SK-N-SH (cell line): Measurements from ENCODE around the gene CLPTM1L. TPM values are rescaled to one million over a fixed set of nuclear protein-coding genes. Genes with fewer than 3 reads are reported as not detected.

Experiments
- CTCF ChIA-PET: fragments of 300-600, 350-600 bp; formaldehyde crosslinking; extraction: SDS; loops from one replicate; lab custom pipeline; 2021; lab: Yijun Ruan, JAX
- POLR2A ChIA-PET: fragments of 350-600 bp; sonication (Branson Sonifier 250); formaldehyde crosslinking; extraction: SDS; loops from one replicate; lab custom pipeline; 2020; ENCODE audit warnings: antibody characterized with exemption, inconsistent platforms; lab: Yijun Ruan, JAX
- DNase-seq: peaks from one replicate; pipeline ENCODE4 v3.0.0; 2012
- H2AFZ ChIP-seq: fragments of 200-600 bp; sonication (generic); 2 replicates; pipeline ENCODE4 v1.8.1; 2016; ENCODE audit warnings: antibody characterized with exemption, mild to moderate bottlenecking, low read depth
- H3F3A ChIP-seq: fragments of 200-600 bp; sonication (generic); replicated peaks from 2 replicates; pipeline ENCODE3; 2016; ENCODE audit warnings: antibody characterized with exemption, mild to moderate bottlenecking; ENCODE audit not compliant: insufficient read depth
- H3K27ac ChIP-seq, 2 experiments: fragments of 200-500 bp in 1 of 2; fragments of 200-600 bp in 1 of 2; sonication (Bioruptor generic) in 1 of 2; sonication (generic), shearing (Covaris generic) in 1 of 2; 2 replicates each; pipeline versions ENCODE4 v1.5.1 to v1.6.1; 2014 to 2016; ENCODE audit warnings: low read depth in 2 of 2, inconsistent platforms in 1 of 2, low read length in 1 of 2, mild to moderate bottlenecking in 1 of 2, mixed read lengths in 1 of 2
- H3K27me3 ChIP-seq: fragments of 200-600 bp; sonication (generic), shearing (Covaris generic); 2 replicates; pipeline ENCODE4 v1.6.1; 2016; ENCODE audit warnings: mixed run types; ENCODE audit not compliant: insufficient read depth
- H3K36me3 ChIP-seq, 2 experiments: fragments of 200-500 bp in 1 of 2; fragments of 200-600 bp in 1 of 2; sonication (Bioruptor generic) in 1 of 2; sonication (generic) in 1 of 2; replicated peaks in 1 of 2; 2 replicates each; pipeline versions ENCODE3 to v1.5.1; 2014 to 2016; ENCODE audit warnings: low read length in 1 of 2, mild to moderate bottlenecking in 1 of 2; ENCODE audit not compliant: insufficient read depth in 2 of 2, control insufficient read depth in 1 of 2
- H3K4me1 ChIP-seq, 2 experiments: fragments of 200-500 bp in 1 of 2; fragments of 200-600 bp in 1 of 2; sonication (Bioruptor generic) in 1 of 2; sonication (generic), shearing (Covaris generic) in 1 of 2; 2 replicates each; pipeline versions ENCODE4 v1.5.1 to v1.6.1; 2014 to 2016; ENCODE audit warnings: low read depth in 1 of 2, low read length in 1 of 2, mixed run types in 1 of 2; ENCODE audit not compliant: insufficient read depth in 2 of 2, control insufficient read depth in 1 of 2
- H3K4me2 ChIP-seq: fragments of 200-600 bp; sonication (generic), shearing (Covaris generic); 2 replicates; pipeline ENCODE4 v1.6.1; 2017; ENCODE audit warnings: mixed run types
- H3K4me3 ChIP-seq, 2 experiments: fragments of 200-500 bp in 1 of 2; fragments of 200-600 bp in 1 of 2; sonication (Bioruptor generic) in 1 of 2; sonication (generic), shearing (Covaris generic) in 1 of 2; 2 replicates each; pipeline versions ENCODE4 v1.5.1 to v1.8.1; 2014 to 2016; ENCODE audit warnings: low read depth in 2 of 2, inconsistent platforms in 1 of 2, low read length in 1 of 2, mild to moderate bottlenecking in 1 of 2, mixed read lengths in 1 of 2, moderate library complexity in 1 of 2
- H3K79me2 ChIP-seq: fragments of 200-600 bp; sonication (generic); 2 replicates; pipeline ENCODE4 v1.8.1; 2017; ENCODE audit warnings: mild to moderate bottlenecking; ENCODE audit not compliant: insufficient read depth
- H3K9ac ChIP-seq: fragments of 200-600 bp; sonication (generic); 2 replicates; pipeline ENCODE4 v1.6.1; 2017; ENCODE audit warnings: mixed run types
- H3K9me2 ChIP-seq: fragments of 200-600 bp; sonication (generic); 2 replicates; pipeline ENCODE4 v1.6.1; 2017; ENCODE audit warnings: mixed run types
- H3K9me3 ChIP-seq: fragments of 200-600 bp; sonication (generic); 2 replicates; pipeline ENCODE4 v1.6.1; 2017; ENCODE audit warnings: mixed run types, mild to moderate bottlenecking, moderate library complexity
- H4K20me1 ChIP-seq: fragments of 200-600 bp; sonication (generic); 2 replicates; pipeline ENCODE4 v1.6.1; 2017; ENCODE audit warnings: mild to moderate bottlenecking, mixed run types; ENCODE audit not compliant: insufficient read depth
- CHD2 ChIP-seq: fragments of 150-350 bp; IDR thresholded peaks from 2 replicates; pipeline ENCODE4 v1.6.1; 2018; ENCODE audit warnings: low read length; ENCODE audit not compliant: partially characterized antibody
- CTCF ChIP-seq: fragments of 200-600 bp; sonication (generic); IDR thresholded peaks from 2 replicates; pipeline ENCODE4 v1.6.1; 2017; ENCODE audit warnings: antibody characterized with exemption, mild to moderate bottlenecking, moderate library complexity
- ELF1 ChIP-seq: IDR thresholded peaks from 2 replicates; pipeline ENCODE4 v1.4.0; 2012
- EZH2phosphoT487 ChIP-seq: fragments of 200-600 bp; sonication (generic); IDR thresholded peaks from 2 replicates; pipeline ENCODE4 v1.6.1; 2017; ENCODE audit warnings: low read depth, mixed run types, mild to moderate bottlenecking, antibody characterized with exemption, moderate library complexity, borderline replicate concordance
- FOSL2 ChIP-seq: IDR thresholded peaks from 2 replicates; pipeline ENCODE4 v1.4.0; 2012; ENCODE audit warnings: low read depth, mild to moderate bottlenecking, moderate library complexity, borderline replicate concordance
- FOXJ3 ChIP-seq: sonication (generic); formaldehyde crosslinking; IDR thresholded peaks from 2 replicates; pipeline ENCODE4 v1.5.1; 2020; ENCODE audit warnings: mild to moderate bottlenecking, missing genetic modification reagents
- FOXM1 ChIP-seq: IDR thresholded peaks from 2 replicates; pipeline ENCODE4 v1.4.0; 2012; ENCODE audit warnings: low read depth, mild to moderate bottlenecking
- GABPA ChIP-seq: IDR thresholded peaks from 2 replicates; pipeline ENCODE4 v1.4.0; 2012; ENCODE audit warnings: low read depth, mild to moderate bottlenecking
- MXI1 ChIP-seq: IDR thresholded peaks from 2 replicates; pipeline ENCODE4 v1.6.1; 2012; ENCODE audit warnings: mild to moderate bottlenecking, low read depth, low read length, improper control_type of control experiment
- NFIC ChIP-seq: IDR thresholded peaks from 2 replicates; pipeline ENCODE4 v1.4.0; 2012; ENCODE audit warnings: borderline replicate concordance
- NRF1 ChIP-seq: IDR thresholded peaks from 2 replicates; pipeline ENCODE4 v1.6.1; 2012; ENCODE audit warnings: low read depth, mild to moderate bottlenecking, low read length
- PBX3 ChIP-seq: IDR thresholded peaks from 2 replicates; pipeline ENCODE4; 2012
- POLR2AphosphoS5 ChIP-seq: IDR thresholded peaks from 2 replicates; pipeline ENCODE4 v1.6.1; 2012; ENCODE audit warnings: low read depth, low read length
- RCOR1 ChIP-seq: fragments of 150-350 bp; IDR thresholded peaks from 2 replicates; pipeline ENCODE4 v1.6.1; 2017; ENCODE audit warnings: antibody characterized with exemption, low read length
- RFX5 ChIP-seq: IDR thresholded peaks from 2 replicates; pipeline ENCODE4 v1.6.1; 2012; ENCODE audit warnings: mild to moderate bottlenecking, improper control_type of control experiment, low read length
- SIN3A ChIP-seq: IDR thresholded peaks from 2 replicates; pipeline ENCODE4 v1.6.1; 2012; ENCODE audit warnings: low read depth, mild to moderate bottlenecking, low read length, moderate library complexity, borderline replicate concordance
- SMC3 ChIP-seq: IDR thresholded peaks from 2 replicates; pipeline ENCODE4 v1.6.1; 2012; ENCODE audit warnings: low read depth, low read length, improper control_type of control experiment
- TAF1 ChIP-seq: IDR thresholded peaks from 2 replicates; pipeline ENCODE4 v1.6.1; 2012; ENCODE audit warnings: low read depth, mild to moderate bottlenecking, low read length, moderate library complexity, borderline replicate concordance
- TEAD4 ChIP-seq: IDR thresholded peaks from 2 replicates; pipeline ENCODE4 v1.4.0; 2012; ENCODE audit warnings: mild to moderate bottlenecking, borderline replicate concordance; ENCODE audit not compliant: insufficient read depth
- USF1 ChIP-seq: IDR thresholded peaks from 2 replicates; pipeline ENCODE4 v1.4.0; 2012; ENCODE audit warnings: low read depth, borderline replicate concordance
- YY1 ChIP-seq: IDR thresholded peaks from 2 replicates; pipeline ENCODE4 v1.4.0; 2012; ENCODE audit warnings: low read depth, mild to moderate bottlenecking
- WGBS: methylation state at CpG from one replicate; pipeline ENCODE4 v1.1.6; 2017; ENCODE audit warnings: low lambda C conversion rate; 5-methylcytosine and 5-hydroxymethylcytosine counted together
- polyA plus RNA-seq, 3 experiments: library from polyadenylated mRNA; depleted of rRNA; stranded (reverse); fragments of >200 nt; gene quantifications; 2 replicates each; pipeline ENCODE4 v1.2.3, GENCODE V29; 2012

The CLPTM1L gene
- polyA plus RNA-seq, 1 of the 3 experiments (the other 2 are of a cell fraction) = 202 TPM

GRCh38 chr5:1383344-1383743 is 38.4 kb upstream of the CLPTM1L start:
- POLR2A ChIA-PET = no interaction called here
- DNase-seq = no peak
- H4K20me1 ChIP-seq = no peaks in the 10 kb centered on the region
- H3K9me3 ChIP-seq = no peaks in the 10 kb centered on the region
- H3F3A ChIP-seq = no peaks in the 10 kb centered on the region
- H3K9ac ChIP-seq = no peak overlapping the region
- no peak overlapping the region for H3K4me3 ChIP-seq
- peaks cover 23% of the 10 kb centered on the region for H3K27me3 ChIP-seq
- CTCF ChIA-PET = no interaction called here
- peaks cover 0 to 10% of the 10 kb centered on the region in 2 experiments; a peak in 1 of 4 replicates for H3K4me1 ChIP-seq
- no peak overlapping the region for H2AFZ ChIP-seq
- H3K79me2 ChIP-seq = no peaks in the 10 kb centered on the region
- no peaks in the 10 kb centered on the region for H3K36me3 ChIP-seq
- no peak overlapping the region for H3K27ac ChIP-seq
- WGBS = 53% methylated on average over 6 of the region's 17 CpGs
- no peak overlapping the region for H3K4me2 ChIP-seq
- TF ChIP-seq POLR2AphosphoS5 (no peak), EZH2phosphoT487 (no peak), RFX5 (no peak), CHD2 (no peak), FOSL2 (no peak)
- no peaks in the 10 kb centered on the region for H3K9me2 ChIP-seq

GRCh38 chr5:1382248-1382700 is 37.4 kb upstream of the CLPTM1L start:
- WGBS = 60% methylated on average over 18 of the region's 18 CpGs
- POLR2A ChIA-PET = no interaction called here

More at GRCh38 chr5:1382248-1382700, 37.4 kb upstream of the CLPTM1L start:
- H3K9ac ChIP-seq = no peak overlapping the region
- no peaks in the 10 kb centered on the region for H3K9me2 ChIP-seq
- CTCF ChIA-PET = no interaction called here
- TF ChIP-seq TEAD4 (no peak), SIN3A (no peak), FOXM1 (no peak), NFIC (no peak), GABPA (no peak), POLR2AphosphoS5 (no peak), USF1 (no peak), YY1 (no peak), EZH2phosphoT487 (no peak), PBX3 (no peak), CTCF (no peak), ELF1 (no peak), FOXJ3 (CRISPR knock-in tag) (no peak), TAF1 (no peak), RFX5 (no peak), SMC3 (no peak), RCOR1 (no peak), NRF1 (no peak), MXI1 (no peak)
- no peak overlapping the region for H3K4me3 ChIP-seq
- peaks cover 26% of the 10 kb centered on the region for H3K27me3 ChIP-seq
- H3K4me1 ChIP-seq = peaks cover 0 to 10% of the 10 kb centered on the region in 2 experiments; a peak in 1 of 4 replicates
- H4K20me1 ChIP-seq = no peaks in the 10 kb centered on the region
- H3K27ac ChIP-seq = no peak overlapping the region
- no peaks in the 10 kb centered on the region for H3K9me3 ChIP-seq
- H3K79me2 ChIP-seq = no peaks in the 10 kb centered on the region
- no peak overlapping the region for H2AFZ ChIP-seq
- no peaks in the 10 kb centered on the region for H3F3A ChIP-seq
- DNase-seq = no peak
- no peaks in the 10 kb centered on the region for H3K36me3 ChIP-seq
- no peak overlapping the region for H3K4me2 ChIP-seq
